D721Med (cell line): ENCODE data around the gene CD180.
"Not testable (repeated sequence)": the region's sequence is repeated elsewhere in the genome, so short reads cannot be mapped to it uniquely, and the experiment has no call there.

ENCODE experiments used
- DNase-seq: peaks from one replicate; pipeline ENCODE4 v3.0.0; 2011; ENCODE audit warnings: low spot score; ENCODE audit not compliant: insufficient read length
- FAIRE-seq: peaks from 2 replicates; lab custom pipeline; 2011; peaks lifted over from hg19 to GRCh38; lab: Jason Lieb, UNC
- CTCF ChIP-seq: IDR thresholded peaks from 2 replicates; pipeline ENCODE4 v1.5.1; 2012; ENCODE audit warnings: mild to moderate bottlenecking, control low read depth; ENCODE audit not compliant: insufficient read depth; ENCODE audit errors: missing control alignments

CD180 gene

GRCh38 chr5:67181648-67182221 lies 14.9 kb downstream of the CD180 start:
- no peak for DNase-seq
- no peak for FAIRE-seq
- TF ChIP-seq CTCF: no peak

- FAIRE-seq (no peak), DNase-seq (no peak)
- no peak for TF ChIP-seq CTCF
Observed at GRCh38 chr5:67179697-67180361, 16.8 kb downstream of the CD180 start.

- no peak for TF ChIP-seq CTCF
- DNase-seq (no peak), FAIRE-seq (no peak)
Observed at GRCh38 chr5:67178966-67179365, 17.6 kb downstream of the CD180 start.

GRCh38 chr5:67178085-67178484 lies 18.5 kb downstream of the CD180 start:
- DNase-seq: no peak
- no peak for TF ChIP-seq CTCF
- no peak for FAIRE-seq

GRCh38 chr5:67176936-67177335 lies 19.7 kb downstream of the CD180 start:
- FAIRE-seq (no peak), DNase-seq (no peak)
- no peak for TF ChIP-seq CTCF

GRCh38 chr5:67173959-67174358 lies 22.6 kb downstream of the CD180 start:
- FAIRE-seq: no peak
- DNase-seq: no peak
- TF ChIP-seq CTCF: no peak

GRCh38 chr5:67173351-67173750 lies 23.2 kb downstream of the CD180 start:
- not testable (repeated sequence) for FAIRE-seq, DNase-seq

GRCh38 chr5:67170767-67171166 lies 25.8 kb downstream of the CD180 start:
- FAIRE-seq (no peak), DNase-seq (no peak)
- no peak for TF ChIP-seq CTCF
